NCI-H187 (cell line): ENCODE results near the gene SCP2.
"Not testable (repeated sequence)": the region's sequence is repeated elsewhere in the genome, so short reads cannot be mapped to it uniquely, and the experiment has no call there.

Experiments used
- DNase-seq, 2 experiments: peaks; one replicate each; lab custom pipeline; 2025; lab: John Stamatoyannopoulos, UW

The SCP2 gene

GRCh38 chr1:52916241-52916975, 10.7 kb upstream of the SCP2 start:
- DNase-seq = no peak

DNA sequence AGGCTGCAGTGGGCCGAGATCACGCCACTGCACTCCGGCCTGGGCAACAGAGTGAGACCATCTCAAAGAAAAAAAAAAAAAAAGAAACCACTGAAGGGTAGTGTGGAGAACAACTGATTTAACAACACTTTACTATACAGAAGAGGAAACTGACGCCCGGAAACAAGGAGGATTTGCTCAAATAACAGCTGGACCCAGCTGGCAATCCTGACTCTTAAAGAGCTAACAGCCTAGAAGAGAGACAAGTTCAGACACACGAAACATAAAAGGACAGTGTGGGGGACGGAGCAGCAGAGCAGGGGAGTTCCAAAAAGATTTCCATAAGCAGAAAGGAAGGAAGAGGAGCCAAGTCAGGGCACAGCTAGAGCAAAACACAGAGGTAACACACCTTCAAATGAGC, 9.9 kb upstream of the SCP2 start:
- DNase-seq = no peak

DNA sequence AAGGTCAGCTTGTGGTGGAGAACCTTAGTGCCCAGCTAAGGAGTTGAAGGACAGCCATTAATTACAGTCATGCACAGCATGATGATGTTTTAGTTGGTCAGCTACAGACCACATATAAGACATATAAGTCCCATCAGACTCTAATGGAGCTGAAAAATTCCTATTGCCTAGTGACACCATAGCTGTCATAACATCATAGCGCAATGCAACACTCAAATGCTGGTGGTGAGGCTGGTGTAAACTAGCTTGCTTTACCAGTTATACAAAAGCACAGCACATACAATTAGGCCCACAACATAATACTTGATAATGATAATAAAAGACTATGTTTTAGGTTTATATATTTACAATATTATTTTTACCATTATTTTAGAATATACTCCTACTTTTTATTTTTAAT, 9.5 kb upstream of the SCP2 start:
- no peak for DNase-seq

GRCh38 chr1:52918201-52918600, 8.9 kb upstream of the SCP2 start:
- no peak for DNase-seq

DNA sequence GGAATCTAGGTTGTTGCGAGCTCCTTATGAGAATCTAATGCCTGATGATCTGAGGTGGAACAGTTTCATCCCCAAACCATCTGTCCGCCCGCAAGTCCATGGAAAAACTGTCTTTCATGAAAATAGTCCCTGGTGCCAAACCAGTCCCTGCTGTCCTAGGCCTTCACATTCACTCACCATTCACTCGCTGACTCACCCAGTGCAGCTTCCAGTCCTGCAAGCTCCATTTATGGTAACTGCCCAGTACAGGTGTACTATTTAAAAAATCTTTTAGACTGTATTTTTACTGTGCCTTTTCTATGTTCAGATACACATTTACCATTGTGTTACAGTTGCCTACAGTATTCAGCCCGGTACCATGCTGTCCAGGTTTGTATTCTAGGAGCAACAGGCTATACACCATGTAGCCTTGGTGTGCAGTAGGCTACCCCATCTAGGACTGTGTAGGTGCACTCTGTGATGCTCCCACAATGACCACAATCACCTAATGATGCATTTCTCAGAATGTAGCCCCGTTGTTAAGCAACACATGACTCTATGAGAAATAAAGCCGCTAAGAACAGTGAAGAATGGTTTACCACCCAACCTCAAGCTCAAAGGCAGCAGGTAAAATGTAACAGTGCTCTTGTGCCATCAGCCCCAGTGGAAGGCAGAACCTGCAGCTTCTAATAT, 7.9 kb upstream of the SCP2 start:
- DNase-seq = no peak

DNA sequence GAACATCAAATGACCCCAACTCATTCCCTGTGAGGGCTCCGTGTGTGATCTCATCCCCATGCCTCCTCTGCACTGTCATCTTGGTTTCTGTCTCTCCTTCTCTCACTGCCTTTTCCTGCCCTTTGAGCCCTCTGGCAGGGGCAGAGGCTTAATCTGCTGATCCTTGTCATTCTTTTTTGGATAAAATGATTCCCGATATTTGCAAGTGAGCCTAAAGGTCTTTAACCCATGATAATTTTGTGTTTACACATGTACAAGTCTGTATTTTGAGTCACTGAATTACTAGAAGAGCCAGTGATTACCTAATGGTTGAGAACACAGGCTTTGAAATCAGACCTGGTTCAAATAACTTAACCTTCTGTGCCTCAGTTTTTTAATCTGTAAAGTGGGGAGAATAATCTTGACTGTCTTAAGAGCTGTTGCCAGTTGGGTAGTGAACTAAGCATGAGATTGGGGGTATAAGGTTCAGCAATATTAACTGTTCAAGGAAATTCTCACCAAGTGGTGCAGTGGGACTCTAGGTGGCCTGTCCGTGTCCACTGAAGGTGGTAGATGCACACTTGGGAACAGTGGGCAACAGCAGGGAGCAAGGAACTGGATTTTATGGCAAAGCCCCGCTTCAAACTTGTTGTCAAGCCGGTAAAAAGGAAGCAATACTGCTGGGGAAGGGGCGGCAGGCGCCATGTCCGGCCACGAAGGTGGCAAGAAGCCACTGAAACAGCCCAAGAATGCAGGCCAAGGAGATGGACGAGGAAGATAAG, 7.2 kb upstream of the SCP2 start:
- no peak for DNase-seq

DNA sequence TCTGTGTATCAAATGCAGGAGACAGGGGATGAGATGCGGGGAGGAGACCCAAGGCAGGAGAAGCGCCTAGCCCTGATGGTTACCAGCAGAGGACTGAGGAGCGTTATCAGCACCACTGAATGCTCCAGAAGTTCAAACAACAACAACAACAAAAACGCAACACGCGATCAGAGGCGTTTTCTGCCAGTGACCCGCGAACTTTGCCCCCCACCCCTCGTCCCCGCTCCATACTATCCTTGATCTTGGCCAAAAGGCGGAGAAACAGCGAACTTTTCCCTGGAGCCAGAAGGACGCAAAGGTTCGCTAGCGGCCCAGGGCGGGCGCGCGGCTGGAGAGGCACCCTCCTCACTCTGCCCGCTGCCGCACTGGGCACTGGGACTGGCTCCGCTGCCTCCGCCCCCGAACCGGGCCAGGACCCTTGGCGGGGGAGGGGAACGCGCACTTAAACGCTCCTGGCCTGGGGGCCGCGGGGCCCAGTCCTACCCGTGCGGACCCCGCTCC, 6.2 kb upstream of the SCP2 start:
- no peak for DNase-seq

- DNase-seq = no peak
These were observed 1.5 kb upstream of the SCP2 start for GRCh38 chr1:52925571-52926005.

GRCh38 chr1:52926864-52927211, 238 bp upstream of the SCP2 start:
- DNase-seq = no peak

- DNase-seq = no peak
These were observed 934 bp downstream of the SCP2 start for GRCh38 chr1:52928015-52928404.

GRCh38 chr1:52929019-52929418, 1.9 kb downstream of the SCP2 start:
- DNase-seq = no peak

DNA sequence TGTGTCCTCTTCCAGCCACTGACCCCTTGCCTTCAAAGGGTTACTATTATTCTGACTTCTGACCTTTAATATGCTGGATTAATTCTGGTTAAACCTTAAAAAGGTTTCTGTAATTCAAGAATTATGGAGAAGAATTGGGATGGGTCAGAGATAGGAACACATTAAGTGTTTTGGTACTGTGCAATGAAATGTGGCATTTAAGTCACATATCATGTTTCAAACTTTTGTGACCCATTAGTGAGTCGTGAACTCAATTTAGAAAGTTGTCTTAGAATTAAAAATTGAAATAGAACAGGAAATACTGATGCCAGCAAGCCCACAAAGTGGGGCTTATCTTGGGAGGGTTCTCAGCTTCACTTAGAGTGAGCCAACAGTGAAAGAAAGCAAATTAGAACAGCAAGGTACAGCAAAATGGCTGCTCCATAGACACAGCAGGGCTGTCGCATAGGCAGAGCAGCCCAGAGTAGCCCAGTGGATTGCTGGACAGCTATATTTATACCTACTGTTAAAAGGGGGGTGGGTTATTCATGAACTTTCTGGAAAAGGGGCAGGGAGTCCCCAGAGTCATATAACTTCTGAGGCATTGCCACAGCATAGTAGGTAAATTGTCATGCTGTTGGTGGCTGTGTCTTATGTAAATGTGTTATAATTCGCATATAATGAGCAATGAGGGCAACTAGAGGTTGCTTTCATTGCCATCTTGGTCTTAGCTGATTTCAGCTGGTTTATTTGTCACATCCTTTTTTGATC, 10.5 kb downstream of the SCP2 start:
- no peak for DNase-seq

- no peak for DNase-seq
These were observed 11.0 kb downstream of the SCP2 start for GRCh38 chr1:52938183-52938451.

GRCh38 chr1:52943876-52944416, 16.9 kb downstream of the SCP2 start:
- DNase-seq = no peak

DNA sequence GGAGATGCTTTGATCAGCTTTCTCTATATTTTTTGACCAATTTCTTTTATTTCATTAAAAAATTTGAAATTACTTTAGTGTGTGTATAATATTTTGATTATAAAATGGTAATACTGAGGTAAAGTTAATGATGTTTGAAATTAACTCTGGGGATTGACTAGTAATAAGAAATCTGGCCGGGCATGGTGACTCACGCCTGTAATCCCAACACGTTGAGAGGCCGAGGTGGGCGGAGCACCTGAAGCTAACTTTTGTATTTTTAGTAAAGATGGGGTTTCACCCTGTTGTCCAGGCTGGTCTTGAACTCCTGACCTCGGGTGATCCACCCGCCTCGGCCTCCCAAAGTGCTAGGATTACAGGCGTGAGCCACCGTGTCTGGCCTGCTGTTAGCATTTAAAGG, 17.5 kb downstream of the SCP2 start:
- DNase-seq = no peak

DNA sequence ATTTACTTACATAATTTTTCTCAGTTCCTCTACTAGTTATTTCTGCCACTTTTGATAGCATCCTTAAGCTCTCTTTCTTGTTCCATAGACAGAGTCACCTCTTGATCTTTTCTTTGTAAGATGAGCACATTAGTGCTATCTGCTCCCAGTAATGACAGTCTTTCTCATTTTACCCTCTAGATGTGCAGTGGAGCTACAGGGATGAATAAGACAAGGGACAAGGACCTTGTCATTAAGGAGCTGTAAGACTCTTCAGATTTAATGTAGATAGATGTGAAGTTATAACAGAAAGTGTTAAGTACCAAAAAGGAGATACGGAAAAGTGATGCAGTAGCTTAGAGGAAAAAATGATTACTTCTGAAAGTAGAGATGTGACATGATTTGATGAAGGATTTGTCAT, 20.4 kb downstream of the SCP2 start:
- no peak for DNase-seq

DNA sequence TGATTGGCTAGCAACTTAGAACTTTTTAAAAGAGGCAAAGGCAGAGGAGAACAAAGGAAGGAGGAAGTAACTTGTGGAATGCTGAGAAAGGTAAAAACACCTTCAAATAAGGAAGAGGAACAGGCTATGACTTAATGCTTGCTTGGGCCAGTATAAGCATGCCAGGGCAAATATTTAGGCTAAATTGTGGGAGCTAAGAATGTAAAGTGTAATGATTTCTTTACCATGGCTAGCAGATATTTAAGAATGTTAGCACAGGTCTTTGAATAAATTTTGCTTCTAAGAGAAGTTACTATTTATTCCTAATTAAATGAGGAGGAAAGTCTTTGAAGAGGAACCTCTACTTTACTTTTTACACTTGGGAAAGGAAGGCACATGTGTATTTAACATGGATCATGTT, 22.5 kb downstream of the SCP2 start:
- DNase-seq = not testable (repeated sequence)

DNA sequence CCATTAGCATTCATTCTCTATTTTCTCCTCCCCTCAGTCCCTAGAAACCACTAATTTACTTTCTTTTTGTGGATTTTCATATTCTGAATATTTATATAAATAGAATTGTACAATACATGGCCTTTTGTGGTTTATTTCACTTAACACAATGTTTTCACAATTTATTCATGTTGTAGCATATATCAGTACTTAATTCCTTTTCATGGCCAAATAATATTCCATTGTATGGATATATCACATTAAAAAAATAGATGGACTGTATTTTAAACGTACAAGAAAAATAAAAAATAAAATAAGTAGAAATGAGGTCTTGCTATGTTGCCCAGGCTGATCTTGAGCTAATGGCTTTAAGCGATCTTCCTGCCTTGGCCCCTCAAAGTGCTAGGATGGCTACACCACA, 25.0 kb downstream of the SCP2 start:
- no peak for DNase-seq

DNA sequence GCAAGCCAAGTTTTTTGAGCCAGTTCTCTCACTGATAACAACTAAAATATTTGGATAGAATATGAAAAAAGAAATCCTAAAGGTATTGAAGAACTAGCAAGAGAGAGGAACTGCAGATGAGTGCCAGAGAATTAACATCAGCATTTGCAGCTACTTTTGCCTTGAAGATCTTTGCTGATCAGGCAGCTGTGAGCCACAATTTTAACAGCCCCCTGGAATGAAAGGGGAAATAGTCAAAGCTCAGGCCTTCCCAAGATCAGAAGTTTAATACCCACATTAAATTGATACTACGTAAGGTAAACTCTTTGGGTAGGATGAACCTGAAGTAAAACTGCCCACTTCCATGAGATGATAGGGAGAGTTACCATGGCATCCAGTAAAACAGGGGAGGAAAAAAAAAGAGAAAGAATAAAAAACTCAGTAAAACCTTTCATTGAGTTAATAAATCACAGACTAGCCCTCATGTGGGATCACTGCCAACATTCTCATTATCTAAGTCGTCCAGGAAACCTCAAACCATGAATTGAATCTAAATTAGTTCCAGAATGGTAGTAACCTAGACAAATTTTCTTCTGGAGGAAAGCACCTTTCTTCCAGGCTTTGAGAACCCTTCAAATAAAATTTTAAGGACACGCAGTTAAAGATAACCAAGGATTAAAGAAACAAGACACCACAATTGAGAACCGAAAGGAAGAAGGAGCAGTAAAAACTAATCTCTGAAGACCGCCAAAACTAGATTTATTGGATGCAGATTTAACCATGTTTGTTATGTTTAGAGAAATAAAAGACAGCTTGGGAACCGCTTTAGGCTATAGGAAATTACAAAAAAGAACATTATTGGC, 28.3 kb downstream of the SCP2 start:
- no peak for DNase-seq

- no peak for DNase-seq
These were observed 36.0 kb downstream of the SCP2 start for GRCh38 chr1:52963101-52963500.

GRCh38 chr1:52967666-52968065, 40.6 kb downstream of the SCP2 start:
- DNase-seq = no peak
